Activated T-cell treated with anti-CD3 and anti-CD28 coated beads, Interleukin-2, amount 50 U/mL, for 1 hour (primary cell): ENCODE data around the gene CPED1.
"Not testable (repeated sequence)": the region's sequence is repeated elsewhere in the genome, so short reads cannot be mapped to it uniquely, and the experiment has no call there.

Experiments used
- DNase-seq: peaks from one replicate; pipeline ENCODE4 v3.0.0-alpha.2; 2020

Gene CPED1

DNA sequence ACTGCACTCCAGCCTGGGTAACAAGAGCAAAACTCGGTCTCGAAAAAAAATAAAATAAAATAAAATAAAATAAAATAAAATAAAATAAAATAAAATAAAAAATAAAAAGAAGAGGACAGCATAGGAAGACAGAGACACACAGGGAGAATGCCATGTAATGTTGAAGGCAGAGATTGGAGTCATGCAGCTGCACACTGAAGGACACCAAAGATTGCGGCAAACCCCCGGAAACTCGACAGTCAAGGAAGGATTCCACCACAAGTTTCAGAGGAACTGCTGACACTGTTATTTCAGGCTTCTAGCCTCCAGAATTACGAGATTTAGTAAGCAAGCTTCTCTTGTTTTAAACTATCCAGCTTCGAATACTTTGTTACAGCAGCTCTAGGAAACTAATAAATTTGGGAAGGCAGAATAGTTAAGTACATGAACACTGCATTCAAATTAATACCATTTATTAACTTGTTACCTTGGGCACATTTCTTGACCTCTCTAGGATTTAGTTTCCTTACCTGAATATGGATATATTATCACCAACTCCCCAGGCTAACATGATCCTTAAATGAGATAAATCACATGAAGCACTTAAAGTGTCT is 9.5 kb downstream of the CPED1 start:
- no peak for DNase-seq

DNA sequence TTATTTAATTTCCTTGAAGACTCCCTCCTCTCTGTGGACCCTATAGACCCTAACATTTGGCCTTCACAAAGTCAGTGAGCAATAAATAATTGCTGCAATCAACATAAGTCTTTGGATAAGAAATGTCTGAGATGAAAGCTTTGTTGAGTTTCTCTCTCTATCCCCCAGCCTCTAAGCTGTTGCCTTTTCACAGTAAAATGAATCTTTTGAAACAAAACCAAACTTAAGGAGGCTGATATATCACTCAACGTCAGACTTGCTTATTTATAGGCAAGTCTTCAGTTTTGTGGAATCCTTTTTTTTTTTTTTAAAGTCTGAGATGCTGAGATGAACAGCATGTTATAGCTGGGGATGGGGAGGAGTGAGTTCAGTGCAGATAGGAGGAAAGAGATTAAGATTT is 10.0 kb downstream of the CPED1 start:
- DNase-seq: no peak

DNA sequence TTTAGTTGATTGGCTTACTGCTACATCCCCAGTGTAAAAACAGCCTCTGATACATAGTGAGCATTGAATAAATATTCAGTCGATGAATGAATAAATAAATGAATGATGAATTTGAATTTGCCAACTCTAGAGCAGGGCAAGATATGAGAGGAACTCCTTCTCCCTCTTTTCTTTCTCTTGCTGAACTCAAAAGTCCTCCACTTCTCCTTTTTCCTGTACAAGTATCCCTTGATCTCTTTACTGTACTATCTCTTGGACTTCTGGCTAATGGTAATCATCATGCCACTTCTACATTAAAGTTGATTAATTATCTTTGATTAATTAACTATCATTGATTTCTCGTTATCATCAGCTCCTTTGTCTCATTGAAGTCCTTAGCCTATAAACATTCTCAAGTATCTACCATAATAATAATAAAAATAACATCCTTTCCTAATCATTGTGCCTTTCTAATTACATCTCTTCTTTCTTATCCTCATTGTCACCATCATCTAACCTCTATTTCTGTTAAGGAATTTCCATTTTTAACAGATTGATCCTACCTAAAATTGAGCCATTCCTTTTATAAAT is 10.6 kb downstream of the CPED1 start:
- DNase-seq: no peak

DNA sequence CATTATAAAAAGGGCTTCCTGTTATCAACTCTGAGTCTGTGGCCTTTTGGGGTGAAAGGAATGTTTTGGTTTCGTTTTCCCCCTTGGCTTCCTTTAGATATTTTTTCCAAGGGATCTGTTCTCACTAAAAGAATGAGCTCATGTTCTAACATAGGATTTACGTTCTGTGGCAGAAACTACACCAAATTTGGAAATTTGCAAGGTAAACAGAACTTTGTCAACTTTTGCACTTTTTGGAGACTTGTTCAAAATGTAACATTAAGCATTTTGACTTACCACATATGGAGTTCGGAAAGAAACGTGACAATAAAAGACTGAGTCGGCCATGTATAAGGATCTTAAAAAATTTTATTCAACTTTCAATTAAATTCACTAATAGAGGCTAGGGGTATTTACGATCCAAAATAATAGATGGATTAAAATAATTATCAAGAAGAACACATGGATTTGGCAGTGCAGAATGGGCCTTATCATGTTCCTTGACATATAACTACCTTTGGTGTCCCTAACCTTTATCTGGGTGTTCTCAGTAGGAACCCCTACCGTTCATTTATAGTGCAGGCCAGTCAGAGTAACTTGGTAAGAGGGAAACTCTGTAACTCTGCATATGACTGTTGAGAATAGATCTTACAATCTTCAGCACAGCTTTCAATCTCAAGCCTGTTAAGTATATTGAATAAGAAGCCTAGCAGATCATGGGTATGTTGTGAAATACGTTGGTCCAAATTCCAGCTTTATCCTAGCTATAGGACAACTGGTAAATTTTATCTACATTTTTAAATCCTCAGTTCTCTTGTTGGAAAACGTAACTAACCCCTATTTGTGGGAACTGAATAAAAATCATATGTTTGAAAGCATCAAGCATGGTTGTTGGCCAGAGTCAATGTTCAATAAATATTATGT is 11.8 kb downstream of the CPED1 start:
- no peak for DNase-seq

DNA sequence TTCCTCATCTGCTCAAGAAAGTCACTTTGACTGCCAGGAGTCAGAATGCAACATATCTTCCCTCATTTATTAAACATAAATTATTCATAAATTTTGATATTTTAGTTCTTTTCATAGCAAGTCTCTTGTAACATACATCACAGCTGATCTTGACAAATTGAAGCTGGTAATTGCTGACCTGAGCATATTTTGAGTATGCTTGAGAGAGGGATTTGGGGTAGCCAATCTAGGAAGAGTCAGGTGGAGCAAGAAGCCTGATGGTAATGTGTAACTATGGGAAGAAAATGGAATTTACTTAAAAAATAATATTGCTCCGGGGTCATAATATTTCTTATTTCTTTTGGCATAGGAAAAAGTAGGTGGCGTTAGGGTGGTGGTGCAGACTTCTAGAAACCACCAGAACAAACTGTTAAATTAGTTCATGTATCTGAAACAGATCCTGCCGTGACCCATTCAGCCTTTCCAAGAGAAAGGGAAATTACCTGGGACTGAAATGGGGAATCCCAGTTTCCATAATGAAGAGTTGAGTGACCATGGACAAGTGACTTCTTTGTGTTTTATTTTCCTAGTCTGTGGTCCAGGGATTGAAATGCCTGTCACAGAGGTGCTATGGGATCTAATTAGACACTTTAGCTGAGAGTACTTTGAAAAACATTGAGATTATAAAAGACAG is 12.9 kb downstream of the CPED1 start:
- no peak for DNase-seq

DNA sequence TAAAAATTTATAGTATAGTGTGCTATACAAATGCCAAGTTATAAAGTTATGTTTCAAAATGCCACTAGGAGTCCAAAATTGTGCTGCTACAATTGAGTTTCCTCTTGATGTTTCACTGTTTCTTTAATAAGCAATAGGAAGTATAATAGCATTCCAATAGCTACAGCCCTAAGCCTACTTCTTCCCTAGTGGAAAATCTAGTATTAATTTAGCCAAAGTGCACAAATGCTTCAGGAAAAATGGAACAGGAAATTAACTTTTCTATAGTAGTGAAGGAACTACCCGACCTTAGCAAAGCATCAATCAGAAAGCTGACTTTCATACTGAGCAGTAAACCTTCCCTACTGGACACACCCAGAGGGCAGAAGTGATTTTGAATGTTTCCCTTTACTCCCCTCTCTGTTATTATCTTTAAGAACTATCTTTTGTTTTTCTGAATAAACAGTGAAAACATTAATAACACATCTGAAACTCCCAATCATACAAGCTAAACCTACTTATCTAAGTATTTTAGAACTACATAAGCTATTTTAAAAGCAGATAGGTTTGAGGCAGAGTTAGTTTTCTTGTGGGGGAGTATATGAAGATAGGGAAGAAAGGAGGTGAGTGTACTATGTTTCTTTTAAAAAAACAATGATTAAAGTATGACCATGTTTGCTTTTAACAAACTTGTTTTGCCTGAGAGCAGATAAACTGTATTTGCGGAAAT is 13.7 kb downstream of the CPED1 start:
- no peak for DNase-seq

DNA sequence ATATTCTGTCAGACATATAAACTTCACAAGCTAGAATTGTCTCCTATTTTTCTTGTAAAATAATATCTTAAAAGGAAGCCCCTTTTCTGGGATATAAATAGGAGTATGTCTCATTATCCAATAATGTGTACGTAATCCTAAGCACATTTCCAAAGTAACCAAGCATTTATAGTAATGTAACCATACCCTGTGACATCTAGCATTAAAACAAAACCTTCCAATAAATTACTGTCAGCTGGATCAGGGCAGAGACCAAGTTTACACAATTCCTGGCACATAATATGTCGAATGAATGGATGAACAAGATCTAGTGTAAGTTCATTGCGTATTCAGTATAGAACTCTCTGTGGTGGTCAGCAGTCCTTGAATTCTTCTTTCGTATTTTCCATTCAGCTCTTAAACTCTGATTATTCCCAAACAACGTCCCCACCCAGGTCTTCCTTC is 14.3 kb downstream of the CPED1 start:
- DNase-seq: no peak

DNA sequence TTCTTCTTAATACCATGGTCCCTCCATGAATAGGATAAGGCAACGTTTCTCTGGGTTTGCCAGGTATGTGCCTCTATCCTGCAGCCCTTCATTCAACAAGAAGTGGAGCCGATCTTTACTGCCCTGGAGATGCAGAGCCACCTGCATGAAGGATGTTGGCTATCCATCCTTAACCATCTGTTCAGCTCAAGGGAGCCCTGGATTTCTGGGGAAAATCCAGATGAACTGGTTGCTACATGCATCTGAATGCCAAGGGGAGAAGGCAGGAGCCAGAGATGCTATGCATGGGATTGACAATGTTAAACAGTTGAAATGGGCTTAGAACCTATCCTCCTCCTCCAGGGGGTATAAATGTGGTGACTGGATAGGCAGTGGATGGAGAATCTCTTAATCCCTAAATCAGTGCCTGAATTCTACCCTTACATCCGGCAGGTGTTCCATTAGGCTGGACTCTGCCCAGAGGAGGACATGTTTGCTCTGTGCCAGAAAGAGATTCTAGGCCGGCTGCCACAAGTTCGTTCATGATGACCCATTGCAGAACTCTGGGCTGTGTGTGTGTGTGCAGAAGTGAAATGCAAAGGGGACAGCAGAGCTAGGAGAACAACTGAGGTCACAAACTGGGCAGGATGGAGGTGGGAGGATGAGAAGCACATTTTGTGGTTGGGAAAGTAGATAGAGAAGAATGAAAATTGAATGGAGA is 15.6 kb downstream of the CPED1 start:
- no peak for DNase-seq

DNA sequence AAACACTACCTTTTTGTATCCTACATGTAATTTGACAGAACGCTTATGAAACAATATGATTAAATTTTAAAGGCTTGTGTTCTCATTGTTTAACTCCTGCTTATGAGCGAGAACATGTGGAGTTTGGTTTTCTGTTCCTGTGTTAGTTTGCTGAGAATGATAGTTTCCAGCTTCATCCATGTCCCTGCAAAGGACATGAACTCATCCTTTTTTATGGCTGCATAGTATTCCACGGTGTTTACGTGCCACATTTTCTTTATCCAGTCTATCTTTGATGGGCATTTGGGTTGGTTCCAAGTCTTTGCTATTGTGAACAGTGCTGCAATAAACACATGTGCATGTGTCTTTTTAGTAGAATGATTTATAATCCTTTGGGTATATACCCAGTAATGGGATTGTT is 16.5 kb downstream of the CPED1 start:
- not testable (repeated sequence) for DNase-seq

DNA sequence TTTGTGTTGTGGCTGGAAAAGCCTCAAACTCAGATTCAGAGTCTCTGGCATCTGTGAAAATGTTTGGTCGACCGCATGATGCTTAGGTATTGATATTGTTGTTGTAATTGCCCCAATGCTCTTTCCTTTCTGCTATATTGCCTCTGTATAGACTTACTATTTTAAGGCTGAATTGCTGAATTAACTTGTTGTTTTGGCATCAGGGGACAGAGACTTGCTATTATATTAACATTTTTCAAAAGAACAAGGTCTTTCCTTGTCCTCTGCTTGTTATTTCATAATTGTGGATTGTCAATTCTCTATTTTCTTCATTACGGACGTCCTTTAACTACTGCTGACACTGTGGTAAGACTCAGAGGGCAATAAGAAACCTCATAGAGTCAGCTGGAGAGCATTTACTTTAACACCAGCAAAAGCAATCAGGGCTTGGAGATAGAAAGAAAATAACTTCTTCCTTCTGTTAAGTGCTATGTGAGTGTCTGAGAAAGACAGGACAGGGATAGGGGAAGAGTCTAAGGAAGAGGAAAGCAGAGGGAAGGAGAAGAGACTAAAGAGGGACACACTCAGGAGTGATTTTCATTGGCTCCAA is 17.6 kb downstream of the CPED1 start:
- DNase-seq: no peak

DNA sequence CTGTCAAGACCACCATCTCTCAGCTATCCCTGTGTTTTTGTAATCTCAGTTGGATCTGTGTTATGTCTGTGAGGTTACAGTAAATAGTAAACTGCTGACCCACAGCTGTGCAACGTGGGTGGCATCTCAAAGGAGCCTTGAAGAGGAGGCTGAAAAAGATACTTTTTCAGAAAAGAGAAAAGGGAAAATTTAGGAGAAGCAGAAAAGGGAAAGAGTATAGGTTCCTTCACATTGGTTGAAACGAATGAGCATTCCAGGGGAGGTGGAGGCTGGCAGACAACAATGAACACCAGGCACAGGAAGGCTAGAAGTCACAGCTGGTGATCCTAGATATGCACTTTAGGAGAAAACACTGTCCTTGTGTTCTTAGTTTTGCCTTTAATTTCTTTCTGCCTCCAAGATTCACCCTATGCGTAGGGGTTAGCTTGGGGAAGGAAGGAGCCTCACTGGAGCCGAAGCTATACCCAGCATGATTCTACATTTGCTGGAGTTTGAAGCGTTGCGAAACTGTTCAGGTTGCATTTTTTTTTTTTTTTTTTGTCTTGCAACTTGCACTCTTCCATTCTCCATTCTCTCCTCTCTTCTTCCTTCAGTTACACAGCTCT is 18.3 kb downstream of the CPED1 start:
- no peak for DNase-seq

DNA sequence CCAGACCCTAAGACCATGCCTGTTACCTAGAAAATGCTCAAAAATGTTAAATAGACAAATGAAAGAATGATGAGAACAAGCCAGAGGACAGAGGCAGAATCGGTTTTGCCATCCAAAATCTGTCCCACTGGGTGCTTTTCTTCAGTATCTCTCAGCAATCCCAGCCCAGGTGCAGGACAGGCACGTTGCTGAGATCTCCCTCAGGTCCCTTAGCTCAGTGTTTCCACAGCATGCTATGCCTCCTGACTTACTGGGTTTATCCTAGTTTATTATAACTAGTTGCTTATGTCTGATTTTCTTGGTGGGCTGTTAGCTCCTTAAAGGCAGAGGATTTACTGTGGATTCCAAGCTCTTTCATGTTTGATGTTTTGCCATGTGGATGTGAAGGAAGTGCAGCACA is 20.3 kb downstream of the CPED1 start:
- no peak for DNase-seq

DNA sequence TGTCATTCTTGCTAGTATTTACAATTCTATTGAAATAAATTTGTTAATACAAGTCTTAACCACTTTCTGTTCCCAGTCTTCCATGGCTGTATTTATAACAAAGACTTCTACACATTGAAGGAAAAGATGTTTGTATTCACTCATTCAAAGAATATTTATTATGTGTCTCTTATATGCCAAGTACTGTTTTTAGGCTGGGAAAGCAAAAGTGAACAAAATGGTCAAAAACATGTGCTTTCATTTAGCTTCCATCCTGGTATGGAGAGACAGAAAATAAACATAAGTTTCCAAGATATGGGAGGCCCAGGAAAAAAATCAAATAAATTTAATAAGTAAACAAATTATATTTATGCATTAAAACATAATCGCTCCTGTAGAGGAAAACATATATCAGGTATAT is 22.9 kb downstream of the CPED1 start:
- no peak for DNase-seq

DNA sequence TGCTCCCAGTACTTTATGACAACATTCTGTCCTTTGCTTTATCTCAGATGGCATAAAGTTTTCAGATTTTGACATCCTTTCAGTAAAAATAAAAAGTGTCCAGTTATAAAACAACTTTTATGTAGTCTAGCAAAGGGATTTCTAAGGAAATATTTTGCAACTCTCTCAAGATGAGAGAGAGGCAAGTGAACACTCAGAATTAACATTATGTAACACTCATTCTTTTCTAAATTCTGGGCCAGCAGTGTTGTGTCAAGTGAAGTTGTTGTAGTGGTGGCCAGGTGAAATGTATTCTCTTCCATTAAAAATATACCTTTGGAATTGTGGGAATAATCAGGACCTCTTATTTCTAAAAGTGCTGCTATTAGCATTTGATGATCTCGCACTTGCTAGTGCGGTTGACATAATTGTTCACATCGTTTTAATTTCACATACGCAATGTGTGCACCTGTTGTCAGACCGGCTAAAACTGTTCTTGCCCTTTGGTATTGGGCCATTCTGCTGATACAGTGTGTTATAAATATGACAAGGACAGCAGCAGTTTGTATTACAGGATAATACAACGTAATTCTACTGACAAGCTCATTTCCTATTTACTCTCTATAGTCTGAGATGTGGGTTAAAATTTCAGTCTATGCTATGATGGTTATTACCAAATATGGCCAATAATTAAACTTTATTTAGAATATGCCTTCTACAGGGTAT is 23.8 kb downstream of the CPED1 start:
- DNase-seq: no peak

DNA sequence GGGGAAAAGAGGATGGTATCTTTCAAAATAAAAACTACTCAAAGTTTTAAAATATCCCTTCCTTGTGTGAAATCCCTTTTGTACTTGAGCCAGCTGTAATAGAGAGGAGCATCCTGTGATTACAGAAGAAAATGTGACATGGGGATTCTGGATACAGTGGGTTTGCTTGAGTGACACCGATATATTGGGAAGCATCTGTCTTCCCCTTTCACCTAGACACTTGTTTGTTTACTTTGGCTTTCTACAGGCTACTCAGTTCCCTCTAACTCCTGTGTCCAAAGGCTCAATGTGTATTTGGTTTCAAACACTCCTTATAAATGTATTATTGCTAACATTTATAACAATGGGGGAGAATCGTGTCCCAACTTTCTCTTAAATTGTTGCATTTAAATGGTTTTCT is 24.4 kb downstream of the CPED1 start:
- no peak for DNase-seq

DNA sequence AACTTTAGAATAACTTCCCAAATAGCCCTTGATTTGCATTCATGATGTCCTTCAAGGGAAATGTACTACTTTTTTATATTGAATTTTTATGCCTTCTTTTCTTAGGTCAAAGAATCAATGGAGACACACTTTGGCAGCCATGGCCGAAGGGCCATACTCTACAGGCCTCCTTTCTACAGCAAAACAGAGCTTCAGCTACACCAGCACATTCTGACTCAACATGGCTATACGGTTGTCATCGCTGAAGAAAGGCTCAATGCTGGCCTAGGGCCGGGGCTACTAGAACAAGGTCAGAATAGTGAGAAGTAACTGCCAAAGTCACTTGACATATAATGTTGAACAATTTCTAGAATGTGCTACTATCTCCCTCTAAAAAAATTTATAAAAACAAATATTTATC is 27.0 kb downstream of the CPED1 start:
- DNase-seq: no peak

DNA sequence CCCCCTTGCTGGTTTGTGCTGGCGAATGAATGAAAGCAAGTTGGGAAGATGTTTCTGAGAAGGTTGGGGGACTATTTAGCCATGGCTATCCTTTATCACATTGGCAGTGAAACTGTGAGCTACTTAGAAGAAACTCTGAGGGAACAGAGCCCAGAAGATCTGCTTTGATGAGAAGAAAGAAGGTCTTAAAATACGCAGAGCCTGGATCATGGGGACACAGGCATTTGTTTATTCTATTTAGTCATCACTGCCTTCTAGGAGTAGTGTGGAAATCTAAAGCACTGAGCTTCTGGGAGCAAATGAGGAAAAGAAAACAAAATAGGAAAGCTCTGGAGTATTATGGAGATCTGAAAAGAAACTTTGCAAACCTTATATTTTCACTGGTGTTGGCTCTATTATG is 28.5 kb downstream of the CPED1 start:
- DNase-seq: no peak

DNA sequence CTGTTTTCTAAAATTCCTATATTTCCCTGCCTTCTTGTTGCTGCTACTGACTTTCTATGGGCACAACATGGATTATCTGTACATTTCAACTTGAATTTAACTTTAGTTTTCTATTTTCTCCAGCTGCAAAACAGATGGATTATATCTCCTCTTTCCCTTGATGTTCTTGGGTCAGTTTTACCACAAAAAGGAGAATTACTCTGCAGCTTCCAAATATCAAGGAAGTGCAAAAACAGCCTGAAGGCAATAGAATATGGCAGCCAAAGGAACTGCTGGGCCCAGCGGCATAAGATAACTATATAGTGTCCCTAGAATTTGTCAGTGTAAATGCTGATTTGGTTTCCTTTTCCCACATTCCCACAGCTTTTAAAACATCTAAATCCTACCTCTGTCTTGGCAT is 29.1 kb downstream of the CPED1 start:
- DNase-seq: no peak

DNA sequence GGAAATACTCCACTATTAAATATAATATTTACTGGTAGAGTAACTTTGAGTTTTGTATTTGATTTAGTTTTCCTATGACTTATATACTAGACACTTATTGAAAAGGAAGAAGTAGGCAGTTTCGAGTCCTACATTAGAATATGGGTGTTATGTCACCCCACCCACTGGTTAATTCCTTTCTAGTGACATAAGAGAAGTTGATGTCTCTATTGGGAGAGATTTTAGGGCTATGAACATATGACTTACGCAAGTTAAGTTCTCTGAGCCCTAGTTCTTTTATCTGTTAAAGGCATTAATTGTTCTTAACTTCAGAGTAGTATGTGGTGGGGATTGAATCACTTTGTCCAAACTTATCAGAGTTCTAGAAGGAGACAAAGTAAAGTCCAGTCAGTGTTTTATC is 30.5 kb downstream of the CPED1 start:
- DNase-seq: no peak

DNA sequence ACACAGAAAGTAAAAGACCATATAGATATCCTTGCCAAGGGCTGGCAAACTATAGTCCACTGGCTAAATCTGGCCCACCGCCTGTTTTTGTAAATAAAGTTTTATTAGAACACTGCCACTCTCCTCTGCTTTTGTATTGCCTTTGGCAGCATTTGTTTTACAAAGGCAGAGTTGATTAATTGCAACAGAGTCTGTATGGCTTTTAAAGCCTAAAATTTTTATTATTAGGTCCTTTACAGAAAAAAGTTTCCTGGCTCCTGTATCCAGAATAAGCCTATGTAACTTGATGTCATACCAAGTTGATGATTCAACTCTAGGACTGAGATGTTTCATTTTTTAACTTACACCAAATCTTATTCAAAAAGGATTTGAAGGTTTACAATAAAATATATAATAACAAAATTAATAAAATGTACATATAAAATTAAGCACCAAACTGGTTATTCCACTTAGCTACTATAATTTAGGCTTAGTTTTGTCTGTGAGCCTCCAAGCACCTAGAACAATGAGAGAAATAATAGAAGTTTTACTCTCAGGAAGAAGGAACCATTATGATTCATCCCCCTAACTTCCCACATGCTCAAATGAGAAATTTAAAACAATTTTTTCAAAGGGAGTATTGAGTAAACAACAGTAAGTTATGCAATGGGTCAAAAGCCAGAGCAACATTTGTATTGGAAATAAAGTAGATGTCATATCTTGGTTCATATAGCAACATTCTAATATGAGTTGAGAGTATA is 31.9 kb downstream of the CPED1 start:
- DNase-seq: no peak
